ENCODE results near the gene PCDH9.

Gene PCDH9

DNA sequence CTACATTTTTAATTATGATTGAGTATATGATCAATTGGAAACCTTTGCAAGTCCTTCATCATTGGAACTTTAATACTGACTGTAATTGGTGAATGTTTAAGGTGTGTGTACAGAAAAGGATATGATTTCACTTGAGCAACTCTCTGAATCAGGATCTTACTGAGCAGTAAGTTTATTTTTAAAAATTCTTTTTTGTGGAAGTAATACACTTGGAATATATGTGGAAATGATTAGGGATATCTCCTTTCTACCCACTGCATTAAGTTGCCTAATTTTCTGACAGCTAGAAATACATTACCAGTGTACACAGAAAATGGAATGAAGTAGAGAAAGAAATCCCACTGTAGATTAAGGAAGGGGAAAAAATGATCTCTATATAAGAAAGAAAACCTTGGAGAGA is 865.8 kb downstream of the PCDH9 start:
- Histone ChIP-seq H3K4me3 (IDR thresholded peaks at IDR 0.05; ENCODE audit: insufficient read depth, low read depth, low read length) (no peak overlapping the region), H3K27ac (no peak overlapping the region), H4K20me1 (ENCODE audit: insufficient read depth) (no peaks in the 10 kb centered on the region), H3K9ac (no peak overlapping the region), H3K79me2 (ENCODE audit: insufficient read depth, low read depth) (no peaks in the 10 kb centered on the region), H3K4me2 (no peak overlapping the region), H3K4me1 (ENCODE audit: low read depth, poor library complexity, severe bottlenecking) (no peaks in the 10 kb centered on the region), H3K36me3 (ENCODE audit: insufficient read depth) (no peaks in the 10 kb centered on the region), H2AFZ (ENCODE audit: low read depth) (no peak overlapping the region), H3K27me3 (ENCODE audit: insufficient read depth, low read depth) (no peaks in the 10 kb centered on the region)
- TF ChIP-seq, protein P1, sequence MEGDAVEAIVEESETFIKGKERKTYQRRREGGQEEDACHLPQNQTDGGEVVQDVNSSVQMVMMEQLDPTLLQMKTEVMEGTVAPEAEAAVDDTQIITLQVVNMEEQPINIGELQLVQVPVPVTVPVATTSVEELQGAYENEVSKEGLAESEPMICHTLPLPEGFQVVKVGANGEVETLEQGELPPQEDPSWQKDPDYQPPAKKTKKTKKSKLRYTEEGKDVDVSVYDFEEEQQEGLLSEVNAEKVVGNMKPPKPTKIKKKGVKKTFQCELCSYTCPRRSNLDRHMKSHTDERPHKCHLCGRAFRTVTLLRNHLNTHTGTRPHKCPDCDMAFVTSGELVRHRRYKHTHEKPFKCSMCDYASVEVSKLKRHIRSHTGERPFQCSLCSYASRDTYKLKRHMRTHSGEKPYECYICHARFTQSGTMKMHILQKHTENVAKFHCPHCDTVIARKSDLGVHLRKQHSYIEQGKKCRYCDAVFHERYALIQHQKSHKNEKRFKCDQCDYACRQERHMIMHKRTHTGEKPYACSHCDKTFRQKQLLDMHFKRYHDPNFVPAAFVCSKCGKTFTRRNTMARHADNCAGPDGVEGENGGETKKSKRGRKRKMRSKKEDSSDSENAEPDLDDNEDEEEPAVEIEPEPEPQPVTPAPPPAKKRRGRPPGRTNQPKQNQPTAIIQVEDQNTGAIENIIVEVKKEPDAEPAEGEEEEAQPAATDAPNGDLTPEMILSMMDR (conservative IDR thresholded peaks at IDR 0.05; ENCODE audit: low read depth, low read length): no peak

DNA sequence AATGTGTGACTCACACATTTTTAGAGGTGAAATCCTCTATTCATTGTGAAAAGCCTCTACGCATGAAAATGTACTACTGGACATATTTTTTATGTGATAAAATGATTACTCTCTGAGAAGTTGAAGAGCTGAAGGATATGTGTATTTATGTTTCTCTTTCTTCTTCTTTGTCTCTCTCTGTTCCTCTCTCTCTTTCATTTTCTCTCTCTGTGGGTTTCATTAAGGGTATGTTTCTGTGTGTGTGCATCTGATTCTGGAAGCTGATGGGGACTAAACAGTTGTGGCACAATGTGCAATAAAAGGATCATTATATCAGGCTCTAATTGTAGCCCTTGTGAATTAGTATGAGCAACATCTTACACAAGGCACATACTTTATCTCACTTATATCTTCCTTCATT is 867.7 kb downstream of the PCDH9 start:
- Histone ChIP-seq H3K9ac (no peak overlapping the region), H3K36me3 (ENCODE audit: insufficient read depth) (no peaks in the 10 kb centered on the region), H3K4me1 (ENCODE audit: low read depth, poor library complexity, severe bottlenecking) (no peaks in the 10 kb centered on the region), H3K4me2 (no peak overlapping the region), H2AFZ (ENCODE audit: low read depth) (no peak overlapping the region), H3K27ac (no peak overlapping the region), H3K27me3 (ENCODE audit: insufficient read depth, low read depth) (no peaks in the 10 kb centered on the region), H3K4me3 (IDR thresholded peaks at IDR 0.05; ENCODE audit: insufficient read depth, low read depth, low read length) (no peak overlapping the region), H4K20me1 (ENCODE audit: insufficient read depth) (no peaks in the 10 kb centered on the region), H3K79me2 (ENCODE audit: insufficient read depth, low read depth) (no peaks in the 10 kb centered on the region)
- TF ChIP-seq, protein P1 (conservative IDR thresholded peaks at IDR 0.05; ENCODE audit: low read depth, low read length): no peak

GRCh38 chr13:66359910-66360552 is 870.1 kb downstream of the PCDH9 start:
- Histone ChIP-seq H3K27me3 (ENCODE audit: insufficient read depth, low read depth) (no peaks in the 10 kb centered on the region), H3K4me2 (no peak overlapping the region), H3K27ac (no peak overlapping the region), H3K4me3 (IDR thresholded peaks at IDR 0.05; ENCODE audit: insufficient read depth, low read depth, low read length) (no peak overlapping the region), H3K9ac (no peak overlapping the region), H3K36me3 (ENCODE audit: insufficient read depth) (no peaks in the 10 kb centered on the region), H4K20me1 (ENCODE audit: insufficient read depth) (no peaks in the 10 kb centered on the region), H3K4me1 (ENCODE audit: low read depth, poor library complexity, severe bottlenecking) (no peaks in the 10 kb centered on the region), H2AFZ (ENCODE audit: low read depth) (no peak overlapping the region), H3K79me2 (ENCODE audit: insufficient read depth, low read depth) (no peaks in the 10 kb centered on the region)
- TF ChIP-seq, protein P1 (conservative IDR thresholded peaks at IDR 0.05; ENCODE audit: low read depth, low read length): no peak

- TF ChIP-seq, protein P1 (conservative IDR thresholded peaks at IDR 0.05; ENCODE audit: low read depth, low read length): no peak
- no peaks in the 10 kb centered on the region for H3K79me2 ChIP-seq (ENCODE audit: insufficient read depth, low read depth)
- H3K4me2 ChIP-seq: no peak overlapping the region
- H4K20me1 ChIP-seq (ENCODE audit: insufficient read depth): no peaks in the 10 kb centered on the region
- H2AFZ ChIP-seq (ENCODE audit: low read depth): no peak overlapping the region
- no peak overlapping the region for H3K27ac ChIP-seq
- no peak overlapping the region for H3K9ac ChIP-seq
- no peaks in the 10 kb centered on the region for H3K36me3 ChIP-seq (ENCODE audit: insufficient read depth)
- no peaks in the 10 kb centered on the region for H3K4me1 ChIP-seq (ENCODE audit: low read depth, poor library complexity, severe bottlenecking)
- H3K4me3 ChIP-seq (IDR thresholded peaks at IDR 0.05; ENCODE audit: insufficient read depth, low read depth, low read length): no peak overlapping the region
- no peaks in the 10 kb centered on the region for H3K27me3 ChIP-seq (ENCODE audit: insufficient read depth, low read depth)
Observed at GRCh38 chr13:66359393-66359792, 870.7 kb downstream of the PCDH9 start.

All from KMS-11 (cell line).